AG09319 (cell line): ENCODE measurements around the gene SIMC1.
"Not testable (repeated sequence)": the region's sequence is repeated elsewhere in the genome, so short reads cannot be mapped to it uniquely, and the experiment has no call there.

Experiments
- DNase-seq: peaks from one replicate; pipeline ENCODE4 v3.0.0-alpha.2; 2010; ENCODE audit warnings: low read depth; ENCODE audit errors: extremely low read depth
- TF ChIP-seq, protein P1 (sequence below): IDR thresholded peaks from 2 replicates; pipeline ENCODE4 v1.5.1; 2011; ENCODE audit warnings: low read depth, mild to moderate bottlenecking, inconsistent platforms, low read length, moderate library complexity

SIMC1 gene

GRCh38 chr5:176198991-176199733, 39.1 kb upstream of the SIMC1 start:
- not testable (repeated sequence) for DNase-seq

- DNase-seq = not testable (repeated sequence)
Measured at GRCh38 chr5:176199803-176200399, 38.3 kb upstream of the SIMC1 start.

DNA sequence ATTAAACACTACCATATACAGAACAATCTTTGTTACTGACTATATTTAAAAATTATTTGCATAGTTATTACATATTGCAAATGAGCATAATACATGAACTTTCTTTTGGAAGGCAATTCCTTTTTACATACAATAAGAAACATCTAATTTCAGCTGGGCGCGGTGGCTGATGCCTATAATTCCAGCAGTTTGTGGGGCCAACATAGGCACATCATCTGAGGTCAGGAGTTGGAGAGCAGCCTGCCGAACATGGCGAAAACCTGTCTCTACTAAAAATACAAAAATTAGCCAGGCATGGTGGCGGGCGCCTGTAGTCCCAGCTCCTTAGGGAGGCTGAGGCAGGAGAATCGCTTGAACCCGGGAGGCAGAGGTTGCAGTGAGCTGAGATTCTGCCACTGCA, 36.4 kb upstream of the SIMC1 start:
- TF ChIP-seq, protein P1, sequence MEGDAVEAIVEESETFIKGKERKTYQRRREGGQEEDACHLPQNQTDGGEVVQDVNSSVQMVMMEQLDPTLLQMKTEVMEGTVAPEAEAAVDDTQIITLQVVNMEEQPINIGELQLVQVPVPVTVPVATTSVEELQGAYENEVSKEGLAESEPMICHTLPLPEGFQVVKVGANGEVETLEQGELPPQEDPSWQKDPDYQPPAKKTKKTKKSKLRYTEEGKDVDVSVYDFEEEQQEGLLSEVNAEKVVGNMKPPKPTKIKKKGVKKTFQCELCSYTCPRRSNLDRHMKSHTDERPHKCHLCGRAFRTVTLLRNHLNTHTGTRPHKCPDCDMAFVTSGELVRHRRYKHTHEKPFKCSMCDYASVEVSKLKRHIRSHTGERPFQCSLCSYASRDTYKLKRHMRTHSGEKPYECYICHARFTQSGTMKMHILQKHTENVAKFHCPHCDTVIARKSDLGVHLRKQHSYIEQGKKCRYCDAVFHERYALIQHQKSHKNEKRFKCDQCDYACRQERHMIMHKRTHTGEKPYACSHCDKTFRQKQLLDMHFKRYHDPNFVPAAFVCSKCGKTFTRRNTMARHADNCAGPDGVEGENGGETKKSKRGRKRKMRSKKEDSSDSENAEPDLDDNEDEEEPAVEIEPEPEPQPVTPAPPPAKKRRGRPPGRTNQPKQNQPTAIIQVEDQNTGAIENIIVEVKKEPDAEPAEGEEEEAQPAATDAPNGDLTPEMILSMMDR = no peak

GRCh38 chr5:176203086-176203485, 35.1 kb upstream of the SIMC1 start:
- TF ChIP-seq, protein P1 = no peak
- no peak for DNase-seq

More for the DNA sequence above, 36.4 kb upstream of the SIMC1 start:
- no peak for DNase-seq

GRCh38 chr5:176203535-176203934, 34.7 kb upstream of the SIMC1 start:
- not testable (repeated sequence) for DNase-seq

DNA sequence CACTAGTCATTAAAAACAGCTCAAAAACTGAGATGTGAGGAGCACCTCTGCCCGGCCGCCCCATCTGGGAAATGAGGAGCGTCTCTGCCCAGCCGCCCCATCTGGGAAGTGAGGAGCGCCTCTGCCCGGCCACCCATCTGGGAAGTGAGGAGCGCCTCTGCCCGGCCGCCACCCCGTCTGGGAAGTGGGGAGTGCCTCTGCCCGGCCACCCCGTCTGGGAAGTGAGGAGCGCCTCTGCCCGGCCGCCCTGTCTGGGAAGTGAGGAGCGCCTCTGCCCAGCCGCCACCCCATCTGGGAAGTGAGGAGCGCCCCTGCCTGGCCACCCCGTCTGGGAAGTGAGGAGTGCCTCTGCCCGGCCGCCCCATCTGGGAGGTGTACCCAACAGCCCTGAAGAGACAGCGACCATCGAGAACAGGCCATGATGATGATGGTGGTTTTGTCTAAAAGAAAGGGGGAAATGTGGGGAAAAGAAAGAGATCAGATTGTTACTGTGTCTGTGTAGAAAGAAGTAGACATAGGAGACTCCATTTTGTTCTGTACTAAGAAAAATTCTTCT, 23.7 kb upstream of the SIMC1 start:
- not testable (repeated sequence) for DNase-seq

- not testable (repeated sequence) for DNase-seq
Measured at GRCh38 chr5:176216393-176216916, 21.8 kb upstream of the SIMC1 start.

DNA sequence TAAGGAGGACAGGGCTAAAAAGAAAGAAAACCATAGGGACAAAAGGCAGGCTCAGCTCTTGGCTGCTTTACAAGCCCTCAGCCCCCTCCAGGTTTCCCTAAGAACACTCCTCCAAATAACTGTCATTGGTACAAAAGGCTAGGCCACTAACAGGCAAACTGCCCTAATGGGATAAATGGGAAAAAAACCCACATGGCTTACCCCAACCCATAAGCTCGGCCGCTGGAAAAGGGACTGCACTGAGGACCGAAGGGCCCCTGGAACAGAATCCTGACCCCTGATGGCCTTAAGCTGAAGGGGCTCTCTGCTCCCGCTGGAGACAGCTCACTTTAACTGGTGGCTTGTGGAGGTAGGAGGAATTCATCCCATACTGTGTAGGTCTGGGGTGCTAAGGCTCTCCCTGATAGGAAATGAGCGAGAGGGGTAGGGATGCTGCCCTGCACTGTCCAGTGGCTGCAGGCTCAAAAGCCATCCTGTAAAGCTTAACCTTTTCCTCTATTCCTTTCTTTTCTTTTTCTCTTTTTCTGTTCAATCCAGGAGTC, 21.0 kb upstream of the SIMC1 start:
- DNase-seq = not testable (repeated sequence)

DNA sequence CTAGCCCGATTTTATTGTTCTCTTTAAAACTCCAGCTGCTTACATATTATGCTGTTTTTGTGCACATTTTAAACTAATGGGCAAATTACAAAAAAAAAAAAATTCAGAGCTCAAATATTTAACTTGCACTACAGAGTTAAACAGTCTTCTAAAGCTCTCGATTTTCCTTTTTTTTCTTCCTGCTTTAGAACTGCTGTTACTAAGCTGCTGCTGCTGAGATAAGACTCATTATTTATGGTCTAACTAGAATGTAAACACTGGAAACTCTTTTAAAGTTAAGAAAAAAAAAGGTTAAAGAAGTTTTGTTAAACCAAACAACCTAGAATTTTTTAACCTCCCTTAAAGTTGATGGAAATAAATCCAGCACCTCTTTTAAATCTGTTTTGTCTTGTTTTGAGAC, 20.5 kb upstream of the SIMC1 start:
- DNase-seq = not testable (repeated sequence)

DNA sequence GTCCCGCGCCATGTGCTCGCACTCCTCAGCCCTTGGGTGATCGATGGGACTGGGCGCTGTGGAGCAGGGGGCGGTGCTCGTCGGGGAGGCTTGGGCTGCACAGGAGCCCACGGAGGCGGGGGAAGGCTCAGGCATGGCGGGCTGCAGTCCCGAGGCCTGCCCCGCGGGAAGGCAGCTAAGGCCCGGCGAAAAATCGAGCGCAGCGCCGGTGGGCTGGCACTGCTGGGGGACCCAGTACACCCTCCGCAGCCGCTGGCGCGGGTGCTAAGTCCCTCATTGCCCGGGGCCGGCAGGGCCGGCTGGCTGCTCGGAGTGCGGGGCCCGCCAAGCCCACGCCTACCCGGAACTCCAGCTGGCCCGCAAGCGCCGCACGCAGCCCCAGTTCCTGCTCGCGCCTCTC, 16.2 kb upstream of the SIMC1 start:
- not testable (repeated sequence) for DNase-seq

DNA sequence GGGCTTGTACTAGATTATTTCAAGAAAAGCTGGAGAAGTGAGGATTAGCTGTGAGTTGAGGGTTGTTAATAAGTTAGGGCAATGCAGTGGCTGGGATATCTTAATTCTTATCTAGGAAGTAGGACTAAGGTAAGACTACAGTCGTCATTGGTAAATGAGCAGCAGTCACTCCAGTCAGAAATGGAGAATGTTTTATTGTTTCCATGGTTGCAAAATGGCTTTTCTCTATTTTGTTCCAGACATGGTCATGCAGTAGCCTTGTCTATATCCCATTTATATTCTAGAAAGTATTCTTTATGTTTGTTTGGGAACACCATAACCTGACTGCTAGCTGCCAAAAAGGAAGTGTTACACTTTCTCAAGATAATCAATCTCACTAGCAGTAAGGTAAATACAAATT, 9.9 kb upstream of the SIMC1 start:
- DNase-seq = not testable (repeated sequence)

- not testable (repeated sequence) for DNase-seq
Measured at GRCh38 chr5:176233253-176233652, 5.0 kb upstream of the SIMC1 start.

DNA sequence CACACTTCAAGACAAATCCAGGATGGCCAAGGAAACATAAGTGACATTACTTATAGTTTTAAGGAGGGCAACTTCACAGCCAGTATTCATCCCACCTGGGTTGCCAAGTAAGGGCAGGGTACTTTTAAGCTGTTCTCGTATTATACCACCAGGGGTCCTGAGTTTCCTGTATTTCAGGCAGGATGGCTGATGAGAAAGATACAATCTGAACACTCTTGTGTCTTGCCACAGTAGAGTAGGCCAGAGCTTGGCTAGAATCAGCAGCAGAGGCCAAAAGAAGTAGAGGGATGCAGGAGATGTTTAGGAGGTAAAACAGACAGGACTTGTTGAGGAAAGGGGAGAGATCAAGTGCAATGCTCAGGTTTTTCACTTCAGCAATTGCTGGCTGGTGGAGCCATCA, 3.1 kb upstream of the SIMC1 start:
- DNase-seq = peak; percentile 5
- TF ChIP-seq, protein P1 = peak; percentile 31

- not testable (repeated sequence) for DNase-seq
Measured at GRCh38 chr5:176238645-176239283, 540 bp downstream of the SIMC1 start.

GRCh38 chr5:176239304-176239703, 1.1 kb downstream of the SIMC1 start:
- not testable (repeated sequence) for DNase-seq

DNA sequence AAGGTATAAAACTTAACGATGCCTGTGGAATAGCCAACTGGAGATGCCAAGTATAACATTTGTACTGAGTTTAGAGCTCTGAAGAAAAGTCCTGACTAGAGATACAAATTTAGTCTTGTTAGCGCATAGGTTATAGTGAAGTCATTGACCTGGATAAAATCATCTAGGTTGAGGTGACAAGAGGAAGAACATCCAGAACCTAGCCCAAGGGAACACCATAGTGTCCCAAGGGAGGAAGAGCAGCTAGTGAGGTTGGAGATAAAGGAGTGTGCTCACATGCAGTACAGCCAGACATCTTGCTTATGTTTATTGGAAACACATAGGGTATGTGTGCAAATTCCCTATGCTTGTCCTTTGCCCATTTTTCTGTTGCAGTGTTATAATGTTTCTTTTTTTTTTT, 6.1 kb downstream of the SIMC1 start:
- not testable (repeated sequence) for DNase-seq

GRCh38 chr5:176245074-176245473, 6.8 kb downstream of the SIMC1 start:
- not testable (repeated sequence) for DNase-seq
